ENCODE measurements around the gene ZNF74.

DNA sequence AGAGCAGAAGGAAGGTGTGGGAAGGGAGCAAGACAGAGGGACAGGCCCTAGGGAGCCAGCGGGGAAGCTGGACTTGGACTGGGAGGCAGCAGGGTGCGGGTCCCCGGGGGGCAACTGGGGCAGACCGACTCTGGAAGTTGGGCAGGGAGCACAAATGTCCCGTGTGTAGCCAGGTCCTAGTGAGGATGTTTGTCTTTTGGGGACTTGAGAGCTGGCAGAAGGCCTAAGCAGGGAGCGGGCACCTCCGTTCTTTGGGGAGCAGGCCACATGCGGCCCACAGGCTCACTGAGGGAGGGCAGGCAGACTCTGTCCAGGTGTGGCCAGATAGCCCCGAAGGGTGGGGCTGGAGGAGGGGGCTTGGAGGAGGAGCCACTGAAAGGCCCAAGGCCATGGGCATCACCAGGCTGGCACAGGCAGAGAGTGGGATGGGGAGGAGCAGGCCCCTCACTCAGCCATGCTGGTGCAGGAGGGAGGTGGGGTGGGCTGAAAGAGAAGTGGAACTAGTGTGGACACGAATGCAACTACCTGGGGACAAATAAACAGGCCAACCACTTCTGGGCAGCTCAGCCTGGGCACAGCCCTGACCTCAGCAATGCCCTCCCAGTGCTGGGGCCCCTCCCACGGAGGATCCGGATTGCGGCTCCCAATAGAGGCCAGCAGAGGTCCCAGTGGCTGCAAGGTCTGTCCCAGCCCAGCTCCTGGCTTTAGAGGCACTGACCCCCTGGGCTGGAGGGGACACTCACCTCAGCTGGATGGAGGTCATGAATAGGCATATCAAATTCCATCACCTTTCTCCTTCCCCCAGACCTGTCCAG lies 44.9 kb downstream of the ZNF74 start:
- TF ChIP-seq POLR2A (IDR thresholded peaks at IDR 0.05; ENCODE audit: low read depth, low read length): no peak
- TF ChIP-seq POLR2AphosphoS5 (IDR thresholded peaks at IDR 0.05; ENCODE audit: low read depth, low read length): no peak

Data from GM12892 (cell line).